ENCODE results near the gene PMP22. TPM values are rescaled to one million over a fixed set of nuclear protein-coding genes. Genes with fewer than 3 reads are reported as not detected.

PMP22 gene
- total RNA-seq, 1 experiment from 2014 or later = 28.7 TPM

- H3K27ac ChIP-seq (ENCODE audit: low read depth, low read length) = no peak overlapping the region
- CTCF ChIA-PET = no interaction called here
- no peak for DNase-seq (ENCODE audit: low read depth, low spot score)
- no TSS peak for BruUV-seq (replicated peaks)
- POLR2A ChIA-PET = no interaction called here
- H3K4me2 ChIP-seq (ENCODE audit: low read length) = no peak overlapping the region
- H3K79me2 ChIP-seq (ENCODE audit: insufficient read depth, low read length) = no peaks in the 10 kb centered on the region
- peaks cover 8% of the 10 kb centered on the region for H3K27me3 ChIP-seq (ENCODE audit: insufficient read depth, low read length)
- H3K36me3 ChIP-seq (ENCODE audit: control insufficient read depth in 1 of 2, insufficient read depth in 2 of 2, low read length in 2 of 2) = no peaks in the 10 kb centered on the region
- intact Hi-C loops (cut with micrococcal nuclease) = no loop called here
- no peak overlapping the region for H3K4me3 ChIP-seq (replicated peaks in 1 of 2; ENCODE audit: low read depth in 1 of 2, low read length in 2 of 2)
- RAD21 ChIA-PET (ENCODE audit: low non-redundant PET in 1 of 2, low total read pairs in 2 of 2, uncharacterized antibody in 2 of 2, unreplicated experiment in 2 of 2) = no interaction called here
- no peaks in the 10 kb centered on the region for H3K9me3 ChIP-seq (ENCODE audit: control insufficient read depth in 1 of 2, insufficient read depth in 1 of 2, low read depth in 1 of 2, low read length in 2 of 2)
- H2AFZ ChIP-seq (ENCODE audit: low read depth, low read length, poor library complexity, severe bottlenecking) = no peak overlapping the region
- H3K4me1 ChIP-seq (ENCODE audit: control insufficient read depth in 1 of 2, insufficient read depth in 2 of 2, low read length in 2 of 2) = no peaks in the 10 kb centered on the region
- H3K9ac ChIP-seq (ENCODE audit: low read length) = no peak overlapping the region
- TF ChIP-seq YY1 (IDR thresholded peaks at IDR 0.05; ENCODE audit: extremely low read depth, insufficient replicate concordance, low read depth, low read length) (no peak), ZNF274 (IDR thresholded peaks at IDR 0.05; ENCODE audit: low read depth, low read length) (no peak), EZH2phosphoT487 (IDR thresholded peaks at IDR 0.05; ENCODE audit: borderline replicate concordance) (no peak), CBX3 (IDR thresholded peaks at IDR 0.05; ENCODE audit: low read depth) (no peak), CEBPB (IDR thresholded peaks at IDR 0.05; ENCODE audit: low read depth) (no peak), FOSL1 (IDR thresholded peaks at IDR 0.05; ENCODE audit: low read depth) (no peak), MAX (IDR thresholded peaks at IDR 0.05) (no peak), SIN3A (IDR thresholded peaks at IDR 0.05; ENCODE audit: low read depth) (no peak), REST (IDR thresholded peaks at IDR 0.05; ENCODE audit: low read depth) (no peak)
- no peaks in the 10 kb centered on the region for H4K20me1 ChIP-seq (ENCODE audit: insufficient read depth)
- no peak for ATAC-seq
- H3K9me2 ChIP-seq (ENCODE audit: insufficient read depth) = no peaks in the 10 kb centered on the region
Observed at GRCh38 chr17:15181333-15181732, 83.8 kb downstream of the PMP22 start.

All from HCT116 (cell line).